ENCODE data around the gene MYH7. TPM values are rescaled to one million over a fixed set of nuclear protein-coding genes. Genes with fewer than 3 reads are reported as not detected.

Gene MYH7
- total RNA-seq, 1 experiment from 2014 or later, result not detected

GRCh38 chr14:23364164-23365035 lies 71.1 kb downstream of the MYH7 start:
- H3K9me3 ChIP-seq (replicated peaks), result no peaks in the 10 kb centered on the region
- H3K4me3 ChIP-seq, result no peak overlapping the region
- peaks cover 51% of the 10 kb centered on the region for H3K27me3 ChIP-seq (replicated peaks)
- no peaks in the 10 kb centered on the region for H3K4me1 ChIP-seq (replicated peaks)
- no peak overlapping the region for H3K27ac ChIP-seq
- no peak for DNase-seq (ENCODE audit: low read depth in 1 of 2, low spot score in 2 of 2)
- H3K36me3 ChIP-seq, result no peaks in the 10 kb centered on the region

Other genes with a start within 250 kb of the MYH7 start
- not detected in 2 replicates for gene RNF212B, start 197.7 kb downstream of the MYH7 start, total RNA-seq (2014; rRNA removed; shearing (Covaris generic))
- 4.9 and 6.1 TPM in 2 replicates for gene HOMEZ, start 149.5 kb downstream of the MYH7 start, total RNA-seq (2014; rRNA removed; shearing (Covaris generic))
- gene PPP1R3E, start 132.8 kb downstream of the MYH7 start, total RNA-seq (2014; rRNA removed; shearing (Covaris generic)), result 1.2 and 2.1 TPM in 2 replicates
- gene BCL2L2, start 128.8 kb downstream of the MYH7 start, total RNA-seq (2014; rRNA removed; shearing (Covaris generic)), result 17.4 and 18.0 TPM in 2 replicates
- 76.2 and 93.4 TPM in 2 replicates for gene PABPN1, start 114.2 kb downstream of the MYH7 start, total RNA-seq (2014; rRNA removed; shearing (Covaris generic))
- 1.7 and 3.2 TPM in 2 replicates for gene SLC22A17, start 82.8 kb downstream of the MYH7 start, total RNA-seq (2014; rRNA removed; shearing (Covaris generic))
- gene EFS, start 70.5 kb downstream of the MYH7 start, total RNA-seq (2014; rRNA removed; shearing (Covaris generic)), result not detected in 2 replicates
- gene IL25, start 62.9 kb downstream of the MYH7 start, total RNA-seq (2014; rRNA removed; shearing (Covaris generic)), result not detected in 2 replicates
- not detected in 2 replicates for gene CMTM5, start 58.6 kb downstream of the MYH7 start, total RNA-seq (2014; rRNA removed; shearing (Covaris generic))
- not detected in 2 replicates for gene MYH6, start 27.4 kb downstream of the MYH7 start, total RNA-seq (2014; rRNA removed; shearing (Covaris generic))
- gene NGDN, start 34.0 kb upstream of the MYH7 start, total RNA-seq (2014; rRNA removed; shearing (Covaris generic)), result 51.6 and 53.1 TPM in 2 replicates
- not detected in 2 replicates for gene ZFHX2, start 116.1 kb upstream of the MYH7 start, total RNA-seq (2014; rRNA removed; shearing (Covaris generic))
- 5.0 TPM in 2 replicates for gene THTPA, start 120.6 kb upstream of the MYH7 start, total RNA-seq (2014; rRNA removed; shearing (Covaris generic))
- gene AP1G2, start 132.1 kb upstream of the MYH7 start, total RNA-seq (2014; rRNA removed; shearing (Covaris generic)), result 0.74 and 1.1 TPM in 2 replicates
- gene JPH4, start 143.1 kb upstream of the MYH7 start, total RNA-seq (2014; rRNA removed; shearing (Covaris generic)), result not detected in 2 replicates
- 0.21 and 1.2 TPM in 2 replicates for gene DHRS2, start 200.7 kb upstream of the MYH7 start, total RNA-seq (2014; rRNA removed; shearing (Covaris generic))

All from SJSA1 (cell line).